Large intestine (tissue), 3 donors: Measurements from ENCODE around the gene SPATA7. TPM values are rescaled to one million over a fixed set of nuclear protein-coding genes. Genes with fewer than 3 reads are reported as not detected.

Experiments
- DNase-seq, 2 donors: peaks; one replicate each; pipeline versions ENCODE4 v3.0.0 to v3.0.0-alpha.2; 2013
- H3K27ac ChIP-seq: one replicate; pipeline ENCODE4 v1.5.1; 2013; ENCODE audit warnings: low read length
- H3K27me3 ChIP-seq: 2 replicates; pipeline ENCODE4 v1.6.1; 2013; ENCODE audit warnings: low read length; ENCODE audit not compliant: control insufficient read depth, insufficient read depth
- H3K36me3 ChIP-seq: 2 replicates; pipeline ENCODE4 v1.6.1; 2013; ENCODE audit warnings: low read length; ENCODE audit not compliant: control insufficient read depth, insufficient read depth
- H3K4me1 ChIP-seq: one replicate; pipeline ENCODE4 v1.6.1; 2013; ENCODE audit warnings: low read length; ENCODE audit not compliant: control insufficient read depth, insufficient read depth
- H3K4me3 ChIP-seq: one replicate; pipeline ENCODE4 v1.5.1; 2013; ENCODE audit warnings: low read length
- H3K9me3 ChIP-seq: one replicate; pipeline ENCODE4 v1.6.1; 2013; ENCODE audit warnings: mild to moderate bottlenecking, low read depth, low read length, moderate library complexity; ENCODE audit not compliant: control insufficient read depth
- WGBS: methylation state at CpG from one replicate; pipeline ENCODE4 v1.1.5; 2013; ENCODE audit warnings: low lambda C conversion rate; ENCODE audit not compliant: insufficient coverage; 5-methylcytosine and 5-hydroxymethylcytosine counted together
- polyA plus RNA-seq: library from polyadenylated mRNA; unstranded; fragments of 120-200 nt; gene quantifications from one replicate; pipeline ENCODE4 v1.2.1, GENCODE V29; 2013

The SPATA7 gene
- polyA plus RNA-seq, 1 donor: 18.0 TPM

DNA sequence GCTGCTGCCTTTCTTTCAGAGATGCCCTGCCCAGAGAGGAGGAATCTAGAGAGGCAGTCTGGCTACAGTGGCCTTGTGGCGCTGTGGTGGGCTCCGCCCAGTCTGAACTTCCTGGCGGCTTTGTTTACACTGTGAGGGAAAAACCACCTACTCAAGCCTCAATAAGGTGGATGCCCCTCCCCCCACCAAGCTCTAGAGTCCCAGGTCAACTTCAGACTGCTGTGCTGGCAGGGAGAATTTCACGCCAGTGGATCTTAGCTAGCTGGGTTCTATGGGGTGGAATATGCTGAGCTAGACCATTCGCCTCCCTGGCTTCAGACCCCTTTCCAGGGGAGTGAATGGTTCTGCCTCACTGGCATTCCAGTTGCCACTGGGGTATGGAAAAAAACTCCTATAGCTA lies 25.6 kb downstream of the SPATA7 start:
- peaks cover 2% of the 10 kb centered on the region for H3K36me3 ChIP-seq
- WGBS: no CpG with 5 or more reads among the region's 5 CpGs
- H3K9me3 ChIP-seq: peaks cover 4% of the 10 kb centered on the region
- DNase-seq: no peak
- no peaks in the 10 kb centered on the region for H3K4me1 ChIP-seq
- no peak overlapping the region for H3K27ac ChIP-seq
- no peak overlapping the region for H3K4me3 ChIP-seq
- no peaks in the 10 kb centered on the region for H3K27me3 ChIP-seq

DNA sequence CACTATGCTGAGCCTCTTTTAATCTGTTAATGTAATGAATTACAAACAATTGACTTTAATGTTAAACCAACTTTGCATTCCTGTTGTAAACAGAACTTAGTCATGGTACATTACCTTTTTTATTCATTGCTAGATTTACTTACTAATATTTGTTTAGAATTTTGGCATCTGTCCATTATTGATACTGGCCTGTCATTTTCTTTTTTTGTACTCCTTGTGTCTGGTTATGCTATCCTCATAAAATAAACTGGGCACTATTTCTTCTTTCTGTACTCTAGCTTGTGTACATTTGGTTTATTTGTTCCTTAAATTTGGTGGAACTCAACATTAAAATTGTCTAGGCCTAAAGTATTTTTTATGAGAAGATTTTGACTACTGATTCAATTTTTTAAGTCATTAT lies 32.1 kb downstream of the SPATA7 start:
- no peak overlapping the region for H3K4me3 ChIP-seq
- H3K36me3 ChIP-seq: peaks cover 22% of the 10 kb centered on the region
- H3K27me3 ChIP-seq: no peaks in the 10 kb centered on the region
- no peak for DNase-seq
- no peaks in the 10 kb centered on the region for H3K4me1 ChIP-seq
- peaks cover 19% of the 10 kb centered on the region for H3K9me3 ChIP-seq
- no peak overlapping the region for H3K27ac ChIP-seq

DNA sequence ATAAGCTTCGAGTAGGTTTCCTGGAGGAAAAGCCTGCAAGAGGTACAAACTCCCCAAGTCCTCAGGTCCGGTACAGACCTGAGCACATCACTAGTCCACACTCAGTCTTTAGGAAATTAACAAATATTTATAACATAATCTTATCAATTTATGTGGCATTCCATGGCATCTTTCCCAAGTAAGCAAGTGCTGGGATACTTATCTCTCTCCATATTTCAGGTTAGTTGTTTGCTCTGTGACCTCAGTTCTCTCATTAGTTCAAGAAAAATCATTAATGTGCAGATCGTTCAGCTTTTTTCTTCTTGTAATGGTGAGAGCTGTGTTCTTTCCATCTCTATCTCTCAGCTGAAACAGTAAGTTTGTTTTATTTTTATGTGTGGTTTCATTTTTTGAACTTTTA lies 34.7 kb downstream of the SPATA7 start:
- no peak for DNase-seq
- Histone ChIP-seq H3K9me3 (peaks cover 19% of the 10 kb centered on the region), H3K36me3 (peaks cover 22% of the 10 kb centered on the region), H3K4me1 (no peaks in the 10 kb centered on the region), H3K27ac (no peak overlapping the region), H3K4me3 (no peak overlapping the region), H3K27me3 (no peaks in the 10 kb centered on the region)
- 100% methylated on average over 1 of the region's 3 CpGs for WGBS

DNA sequence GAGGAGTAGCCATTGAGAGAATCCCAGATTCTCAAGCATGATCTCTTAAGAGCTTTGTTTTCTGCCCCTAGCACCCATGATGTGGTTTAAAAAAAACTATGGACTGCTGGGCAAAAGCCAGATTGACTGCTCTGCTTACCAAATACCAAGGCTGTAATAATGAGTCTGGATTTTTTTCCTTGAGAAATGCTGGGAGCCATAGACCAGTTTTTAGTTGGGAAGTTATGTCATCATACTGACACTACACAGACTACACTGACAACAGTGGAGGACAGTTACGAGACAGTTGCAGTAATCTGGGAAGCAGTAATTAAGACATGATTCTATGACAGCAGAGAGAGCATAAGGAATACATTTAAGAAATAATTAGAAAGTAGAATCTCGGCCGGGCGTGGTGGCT lies 35.8 kb downstream of the SPATA7 start:
- no peak for DNase-seq
- Histone ChIP-seq H3K4me3 (no peak overlapping the region), H3K4me1 (no peaks in the 10 kb centered on the region), H3K9me3 (peaks cover 15% of the 10 kb centered on the region), H3K27me3 (no peaks in the 10 kb centered on the region), H3K36me3 (peaks cover 22% of the 10 kb centered on the region), H3K27ac (no peak overlapping the region)
- WGBS: no CpG with 5 or more reads among the region's 4 CpGs

DNA sequence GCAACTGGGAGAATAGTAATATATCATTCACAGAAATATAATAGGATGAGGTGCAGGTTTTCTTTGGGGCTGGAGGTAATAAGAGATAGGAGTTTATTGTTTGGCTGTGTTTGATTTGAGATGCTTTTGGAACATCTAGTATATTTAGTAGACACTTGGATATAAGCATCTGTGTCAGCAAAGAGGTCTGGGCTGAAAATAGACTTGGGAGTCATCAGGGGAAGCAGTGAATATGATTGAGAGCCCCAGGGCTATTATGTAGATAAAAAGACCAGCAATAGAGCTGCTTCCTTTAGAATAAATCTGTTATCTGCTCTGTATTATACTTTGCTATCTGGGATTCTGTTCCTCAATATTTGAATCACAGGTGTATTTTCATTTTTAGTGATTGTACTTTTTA lies 36.6 kb downstream of the SPATA7 start:
- no peak overlapping the region for H3K4me3 ChIP-seq
- no peak for DNase-seq
- no peaks in the 10 kb centered on the region for H3K27me3 ChIP-seq
- H3K9me3 ChIP-seq: peaks cover 15% of the 10 kb centered on the region
- peaks cover 17% of the 10 kb centered on the region for H3K36me3 ChIP-seq
- no peak overlapping the region for H3K27ac ChIP-seq
- H3K4me1 ChIP-seq: no peaks in the 10 kb centered on the region

GRCh38 chr14:88422919-88423650 lies 37.6 kb downstream of the SPATA7 start:
- Histone ChIP-seq H3K4me1 (no peaks in the 10 kb centered on the region), H3K4me3 (no peak overlapping the region), H3K27ac (no peak overlapping the region), H3K27me3 (no peaks in the 10 kb centered on the region), H3K36me3 (peaks cover 18% of the 10 kb centered on the region), H3K9me3 (peaks cover 7% of the 10 kb centered on the region)
- no peak for DNase-seq
- whole genome bisulfite sequencing: no CpG with 5 or more reads among the region's 3 CpGs

DNA sequence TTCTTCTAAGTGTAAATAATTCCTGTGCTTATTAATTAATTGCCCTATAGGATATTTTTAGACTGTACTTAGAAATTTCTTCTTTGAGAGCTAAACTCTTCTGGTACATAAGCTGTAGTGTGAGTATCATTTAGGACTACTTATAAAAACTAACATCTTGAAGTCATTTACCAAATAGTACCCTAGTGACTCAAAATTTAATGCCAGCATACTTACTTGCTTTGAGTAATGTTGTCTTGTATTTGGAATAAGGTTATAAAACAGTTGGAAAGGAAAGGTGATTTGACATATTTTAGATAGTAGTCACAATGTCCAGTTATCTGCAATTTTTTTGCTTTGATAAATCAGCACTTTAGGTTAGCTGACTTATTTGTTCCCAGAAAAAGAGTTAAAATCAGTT lies 39.1 kb downstream of the SPATA7 start:
- Histone ChIP-seq H3K9me3 (no peaks in the 10 kb centered on the region), H3K27ac (no peak overlapping the region), H3K4me1 (no peaks in the 10 kb centered on the region), H3K36me3 (peaks cover 16% of the 10 kb centered on the region), H3K4me3 (no peak overlapping the region), H3K27me3 (no peaks in the 10 kb centered on the region)
- DNase-seq: no peak

DNA sequence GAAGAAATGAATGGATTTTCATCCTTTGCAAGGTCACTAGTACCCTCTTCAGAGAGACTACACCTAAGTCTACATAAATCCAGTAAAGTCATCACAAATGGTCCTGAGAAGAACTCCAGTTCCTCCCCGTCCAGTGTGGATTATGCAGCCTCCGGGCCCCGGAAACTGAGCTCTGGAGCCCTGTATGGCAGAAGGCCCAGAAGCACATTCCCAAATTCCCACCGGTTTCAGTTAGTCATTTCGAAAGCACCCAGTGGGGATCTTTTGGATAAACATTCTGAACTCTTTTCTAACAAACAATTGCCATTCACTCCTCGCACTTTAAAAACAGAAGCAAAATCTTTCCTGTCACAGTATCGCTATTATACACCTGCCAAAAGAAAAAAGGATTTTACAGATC lies 40.8 kb downstream of the SPATA7 start:
- H3K27ac ChIP-seq: no peak overlapping the region
- WGBS: 100% methylated on average over 1 of the region's 7 CpGs

GRCh38 chr14:88430976-88431375 lies 45.5 kb downstream of the SPATA7 start:
- Histone ChIP-seq H3K9me3 (no peaks in the 10 kb centered on the region), H3K27me3 (no peaks in the 10 kb centered on the region), H3K27ac (no peak overlapping the region), H3K4me1 (no peaks in the 10 kb centered on the region), H3K36me3 (peaks cover 11% of the 10 kb centered on the region), H3K4me3 (no peak overlapping the region)
- WGBS: 79% methylated on average over 2 of the region's 2 CpGs
- DNase-seq: no peak

More for the DNA sequence above, 40.8 kb downstream of the SPATA7 start:
- Histone ChIP-seq H3K9me3 (no peaks in the 10 kb centered on the region), H3K36me3 (peaks cover 6% of the 10 kb centered on the region), H3K4me3 (no peak overlapping the region), H3K27me3 (no peaks in the 10 kb centered on the region), H3K4me1 (no peaks in the 10 kb centered on the region)
- no peak for DNase-seq

DNA sequence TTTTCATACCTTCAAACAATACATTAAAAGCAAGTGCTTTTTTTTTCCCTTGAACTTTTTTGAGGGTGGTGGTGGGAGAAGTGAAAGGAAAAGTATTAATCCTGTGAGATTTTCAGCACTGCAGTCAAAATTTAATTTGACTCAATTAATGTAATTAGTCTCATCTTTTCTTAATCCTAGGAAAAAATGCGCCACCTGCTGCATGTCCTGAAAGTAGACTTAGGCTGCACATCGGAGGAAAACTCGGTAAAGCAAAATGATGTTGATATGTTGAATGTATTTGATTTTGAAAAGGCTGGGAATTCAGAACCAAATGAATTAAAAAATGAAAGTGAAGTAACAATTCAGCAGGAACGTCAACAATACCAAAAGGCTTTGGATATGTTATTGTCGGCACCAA lies 52.2 kb downstream of the SPATA7 start:
- Histone ChIP-seq H3K9me3 (no peaks in the 10 kb centered on the region), H3K36me3 (peaks cover 30% of the 10 kb centered on the region), H3K4me3 (no peak overlapping the region), H3K4me1 (no peaks in the 10 kb centered on the region), H3K27ac (no peak overlapping the region), H3K27me3 (no peaks in the 10 kb centered on the region)
- DNase-seq: no peak
- WGBS: 92% methylated on average over 3 of the region's 5 CpGs

DNA sequence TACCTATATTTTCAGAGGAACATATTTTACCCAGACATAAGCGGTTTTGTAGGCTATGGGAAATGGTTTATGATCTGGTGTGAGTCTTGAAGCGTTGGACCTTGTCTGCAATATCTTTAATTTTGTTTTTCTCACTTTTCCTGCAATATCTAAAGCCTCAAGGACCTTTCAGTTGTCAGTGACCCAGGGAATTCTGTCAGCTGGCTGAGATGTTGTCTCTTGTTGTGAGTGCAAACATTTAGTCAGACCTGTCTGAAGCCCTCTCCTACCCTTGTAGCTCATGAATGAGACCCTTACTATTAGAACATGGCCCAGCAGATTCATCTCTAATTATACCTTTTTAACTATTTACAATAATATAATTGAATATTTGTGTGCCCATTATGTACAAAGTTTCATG lies 53.6 kb downstream of the SPATA7 start:
- no peak overlapping the region for H3K27ac ChIP-seq
- H3K27me3 ChIP-seq: no peaks in the 10 kb centered on the region
- no peak overlapping the region for H3K4me3 ChIP-seq
- no peak for DNase-seq
- WGBS: no CpG with 5 or more reads among the region's 2 CpGs
- H3K4me1 ChIP-seq: no peaks in the 10 kb centered on the region
- peaks cover 30% of the 10 kb centered on the region for H3K36me3 ChIP-seq
- no peaks in the 10 kb centered on the region for H3K9me3 ChIP-seq
